Measurements from ENCODE around the gene SOCS3.

GRCh38 chr17:78325076-78325687 lies 34.7 kb downstream of the SOCS3 start:
- TF ChIP-seq CTCF (tag by site-specific recombination; IDR thresholded peaks at IDR 0.05) (no peak), ZNF76 (tag by site-specific recombination; IDR thresholded peaks at IDR 0.05; ENCODE audit: borderline replicate concordance, low read depth) (no peak), ZNF146 (tag by site-specific recombination; IDR thresholded peaks at IDR 0.05) (no peak), ZNF518A (tag by site-specific recombination; conservative IDR thresholded peaks at IDR 0.05; ENCODE audit: low read depth) (no peak), ZEB2 (tag by site-specific recombination; IDR thresholded peaks at IDR 0.05) (no peak), ZNF302 (tag by site-specific recombination; IDR thresholded peaks at IDR 0.05; ENCODE audit: low read depth) (no peak), ZNF660 (tag by site-specific recombination; IDR thresholded peaks at IDR 0.05) (no peak), ZNF580 (tag by site-specific recombination; IDR thresholded peaks at IDR 0.05) (no peak), ZNF274 (IDR thresholded peaks at IDR 0.05; ENCODE audit: low read length) (no peak), ZNF274 (tag by site-specific recombination; IDR thresholded peaks at IDR 0.05; ENCODE audit: borderline replicate concordance) (no peak)
